PC-9 (cell line): ENCODE measurements around the gene BTBD18. TPM values are rescaled to one million over a fixed set of nuclear protein-coding genes. Genes with fewer than 3 reads are reported as not detected.

Experiments used
- BruUV-seq: library from RNA; stranded (reverse); fragments of 400-500 nt; replicated peaks from 2 replicates; lab custom pipeline; 2021; lab: Mats Ljungman, UMichigan
- CTCF ChIA-PET: fragments of 300-600 bp; sonication (Branson Sonifier 250); formaldehyde crosslinking; loops from one replicate; lab custom pipeline; 2022; ENCODE audit warnings: antibody characterized with exemption; lab: Charles Lee
- POLR2A ChIA-PET: fragments of 300-600 bp; sonication (Branson Sonifier 250); formaldehyde crosslinking; loops from one replicate; lab custom pipeline; 2022; ENCODE audit warnings: antibody characterized with exemption; ENCODE audit not compliant: unreplicated experiment; lab: Charles Lee
- DNase-seq, 2 experiments: peaks; one replicate each; pipeline versions ENCODE4 v3.0.0 to v3.0.0-alpha.2; 2015 to 2022; ENCODE audit warnings: mixed read lengths in 1 of 2
- H2AFZ ChIP-seq: fragments of 200-600 bp; sonication (generic); 2 replicates; pipeline ENCODE4 v1.8.1; 2017; ENCODE audit warnings: antibody characterized with exemption
- H3F3A ChIP-seq: fragments of 200-600 bp; sonication (generic); 2 replicates; pipeline ENCODE4 v1.8.1; 2017; ENCODE audit warnings: antibody characterized with exemption, mild to moderate bottlenecking, low read depth; ENCODE audit not compliant: insufficient read depth
- H3K27ac ChIP-seq: fragments of 200-600 bp; sonication (generic); 2 replicates; pipeline ENCODE4 v1.6.1; 2016; ENCODE audit warnings: mixed run types
- H3K27me3 ChIP-seq: fragments of 200-600 bp; sonication (generic); 2 replicates; pipeline ENCODE4 v1.6.1; 2016; ENCODE audit warnings: low read depth, mixed run types; ENCODE audit not compliant: insufficient read depth
- H3K36me3 ChIP-seq: fragments of 200-600 bp; sonication (generic); 2 replicates; pipeline ENCODE4 v1.6.1; 2016; ENCODE audit warnings: low read depth, mixed run types
- H3K4me1 ChIP-seq: fragments of 200-600 bp; sonication (generic); replicated peaks from 2 replicates; pipeline ENCODE4 v1.6.1; 2016; ENCODE audit warnings: mixed run types; ENCODE audit not compliant: insufficient read depth
- H3K4me2 ChIP-seq: fragments of 200-600 bp; sonication (generic); 2 replicates; pipeline ENCODE4 v1.6.1; 2017; ENCODE audit warnings: mixed run types
- H3K4me3 ChIP-seq: fragments of 200-600 bp; sonication (generic); 2 replicates; pipeline ENCODE4 v1.6.1; 2016; ENCODE audit warnings: mixed run types
- H3K79me2 ChIP-seq: fragments of 200-600 bp; sonication (generic); 2 replicates; pipeline ENCODE4 v1.6.1; 2017; ENCODE audit warnings: low read depth, mixed run types
- H3K9me2 ChIP-seq: fragments of 200-600 bp; sonication (generic); 2 replicates; pipeline ENCODE4 v1.8.1; 2017; ENCODE audit warnings: mild to moderate bottlenecking; ENCODE audit not compliant: insufficient read depth
- H3K9me3 ChIP-seq: fragments of 200-600 bp; sonication (generic); 2 replicates; pipeline ENCODE4 v1.8.1; 2016; ENCODE audit warnings: low read depth; ENCODE audit not compliant: insufficient read depth
- H4K20me1 ChIP-seq: fragments of 200-600 bp; sonication (generic); 2 replicates; pipeline ENCODE4 v1.8.1; 2017; ENCODE audit not compliant: insufficient read depth
- CTCF ChIP-seq: fragments of 200-600 bp; sonication (generic); conservative IDR thresholded peaks from 2 replicates; pipeline ENCODE4 v1.6.1; 2017; ENCODE audit warnings: mixed run types, antibody characterized with exemption, mild to moderate bottlenecking, moderate library complexity
- EZH2 ChIP-seq: fragments of 200-600 bp; sonication (generic); IDR thresholded peaks from 2 replicates; pipeline ENCODE4 v1.8.0; 2017; ENCODE audit warnings: antibody characterized with exemption, low read depth
- intact Hi-C: fragments of 100-400 bp; cut with micrococcal nuclease; formaldehyde crosslinking; loops from one replicate; pipeline ENCODE4 v1.10.0; 2022; ENCODE audit not compliant: unreplicated experiment
- total RNA-seq: library from RNA; stranded (reverse); gene quantifications from 2 replicates; pipeline ENCODE4 v1.2.3, GENCODE V29; 2021

Gene BTBD18
- total RNA-seq, 1 experiment from 2014 or later, result not detected

GRCh38 chr11:57752954-57753353 is 1.3 kb upstream of the BTBD18 start:
- Histone ChIP-seq H2AFZ (no peak overlapping the region), H3K27me3 (no peaks in the 10 kb centered on the region), H3K9me3 (no peaks in the 10 kb centered on the region), H3K79me2 (no peaks in the 10 kb centered on the region), H3K4me2 (no peak overlapping the region), H3K9me2 (no peaks in the 10 kb centered on the region), H3K27ac (no peak overlapping the region), H3K36me3 (no peaks in the 10 kb centered on the region), H4K20me1 (no peaks in the 10 kb centered on the region), H3F3A (peaks cover 19% of the 10 kb centered on the region), H3K4me1 (no peaks in the 10 kb centered on the region; the same call in 1 of the 2 replicates), H3K4me3 (no peak overlapping the region)
- CTCF ChIA-PET, result no interaction called here
- intact Hi-C loops, result no loop called here
- POLR2A ChIA-PET, result no interaction called here
- TF ChIP-seq EZH2, result no peak
- TF ChIP-seq CTCF, result no peak
- no TSS peak for BruUV-seq
- no peak for DNase-seq

- H3K27ac ChIP-seq, result no peak overlapping the region
- no peaks in the 10 kb centered on the region for H4K20me1 ChIP-seq
- H3K4me2 ChIP-seq, result no peak overlapping the region
- no peaks in the 10 kb centered on the region for H3K79me2 ChIP-seq
- H3K27me3 ChIP-seq, result no peaks in the 10 kb centered on the region
- H3K4me3 ChIP-seq, result no peak overlapping the region
- no peak for TF ChIP-seq CTCF
- no peak for TF ChIP-seq EZH2
- H3K4me1 ChIP-seq, result no peaks in the 10 kb centered on the region; the same call in 1 of the 2 replicates
- H3K9me3 ChIP-seq, result no peaks in the 10 kb centered on the region
- no peaks in the 10 kb centered on the region for H3K9me2 ChIP-seq
- intact Hi-C loops, result no loop called here
- H3F3A ChIP-seq, result peaks cover 26% of the 10 kb centered on the region
- CTCF ChIA-PET, result interaction anchor here (0.6 to 1.7 kb wide), 7 partner anchors 9 to 49 kb away, joined by 3 to 17 read pairs (median 3); partner anchors contain the start of genes CTNND1 and SELENOH
- H2AFZ ChIP-seq, result no peak overlapping the region
- no TSS peak for BruUV-seq
- no peaks in the 10 kb centered on the region for H3K36me3 ChIP-seq
- DNase-seq, result no peak
- POLR2A ChIA-PET, result interaction anchor here (0.5 to 0.6 kb wide), 3 partner anchors 17 to 415 kb away, joined by 3 to 11 read pairs (median 10); partner anchors contain the start of gene SSRP1
These were observed 443 bp downstream of the BTBD18 start for GRCh38 chr11:57751176-57751575.

GRCh38 chr11:57746920-57747319 is 4.7 kb downstream of the BTBD18 start:
- no peak for DNase-seq
- H4K20me1 ChIP-seq, result no peaks in the 10 kb centered on the region
- H3K36me3 ChIP-seq, result peaks cover 22% of the 10 kb centered on the region
- H3K79me2 ChIP-seq, result peaks cover 26% of the 10 kb centered on the region
- no peak overlapping the region for H3K4me3 ChIP-seq
- ChIA-PET POLR2A (interaction anchor here (0.6 to 0.7 kb wide), 3 partner anchors 102 to 539 kb away, joined by 3 to 7 read pairs (median 4); no protein-coding TSS in a partner anchor), CTCF (interaction anchor here (0.5 to 1.0 kb wide), 2 partner anchors 29 to 54 kb away, joined by 3 read pairs; no protein-coding TSS in a partner anchor)
- no TSS peak for BruUV-seq
- no peak overlapping the region for H3K4me2 ChIP-seq
- intact Hi-C loops, result no loop called here
- H3F3A ChIP-seq, result peaks cover 36% of the 10 kb centered on the region
- H3K9me2 ChIP-seq, result no peaks in the 10 kb centered on the region
- no peak overlapping the region for H3K27ac ChIP-seq
- no peaks in the 10 kb centered on the region for H3K9me3 ChIP-seq
- TF ChIP-seq EZH2 (no peak), CTCF (no peak)
- H2AFZ ChIP-seq, result no peak overlapping the region
- peaks cover 8% of the 10 kb centered on the region for H3K4me1 ChIP-seq
- no peaks in the 10 kb centered on the region for H3K27me3 ChIP-seq
